ENCODE data around the gene KLHL28. TPM values are rescaled to one million over a fixed set of nuclear protein-coding genes. Genes with fewer than 3 reads are reported as not detected.

KLHL28 gene
- total and polyA plus RNA-seq, 7 donors: 3.3 to 15.5 (median 12.2) TPM

DNA sequence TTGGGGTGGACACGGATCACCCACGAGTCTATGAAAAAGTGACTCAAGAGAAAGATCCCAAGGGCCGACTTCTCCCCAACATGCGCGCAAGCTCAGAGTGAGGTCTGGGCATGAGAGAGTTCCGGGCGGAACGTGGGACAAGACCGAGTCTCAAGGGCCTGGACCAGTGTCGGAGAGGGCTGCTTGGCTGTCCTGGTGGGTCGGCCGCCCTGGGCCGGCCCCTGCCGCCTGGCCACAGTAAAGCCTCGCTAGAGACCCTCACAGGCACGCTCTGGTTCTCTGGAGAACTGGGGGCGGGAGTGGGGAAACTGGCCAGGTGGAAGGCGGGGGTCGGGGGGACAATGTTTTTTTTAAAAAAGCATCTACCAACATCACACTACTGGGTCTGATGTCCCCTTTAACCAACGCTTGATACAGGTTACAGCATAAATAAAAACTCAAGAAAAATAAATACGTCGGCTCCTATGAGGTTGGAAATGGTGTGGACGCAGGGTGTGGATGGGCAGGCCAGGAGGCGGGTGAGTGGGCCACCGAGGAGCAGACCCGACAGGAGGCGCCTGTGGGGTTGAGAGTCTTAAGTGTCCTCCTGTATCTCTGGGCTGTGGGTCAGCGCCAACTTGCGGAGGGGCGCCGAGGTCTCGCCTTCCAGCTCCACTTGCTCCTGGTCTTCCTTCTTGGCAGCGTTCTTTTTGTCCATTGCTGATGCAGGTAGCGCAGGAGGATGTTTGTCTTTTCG is 74.7 kb downstream of the KLHL28 start:
- Histone ChIP-seq H3K4me3 (no peak overlapping the region), H3K27ac (no peak overlapping the region), H3K9me3 (peaks cover under 1% of the 10 kb centered on the region), H3K4me1 (no peaks in the 10 kb centered on the region), H3K36me3 (ENCODE audit: insufficient read depth in 1 of 2, low read depth in 1 of 2) (no peaks in the 10 kb centered on the region), H3K27me3 (ENCODE audit: insufficient read depth in 3 of 3, low read length in 2 of 3) (no peaks in the 10 kb centered on the region)
- no peak for DNase-seq
- ATAC-seq: no peak
- intact Hi-C loops (cut with DNase I): no loop called here
- 94 to 95% (median 94%) methylated on average over 35 of the region's 35 CpGs for WGBS, 3 donors
- TF ChIP-seq CTCF (IDR thresholded peaks at IDR 0.05): no peak

DNA sequence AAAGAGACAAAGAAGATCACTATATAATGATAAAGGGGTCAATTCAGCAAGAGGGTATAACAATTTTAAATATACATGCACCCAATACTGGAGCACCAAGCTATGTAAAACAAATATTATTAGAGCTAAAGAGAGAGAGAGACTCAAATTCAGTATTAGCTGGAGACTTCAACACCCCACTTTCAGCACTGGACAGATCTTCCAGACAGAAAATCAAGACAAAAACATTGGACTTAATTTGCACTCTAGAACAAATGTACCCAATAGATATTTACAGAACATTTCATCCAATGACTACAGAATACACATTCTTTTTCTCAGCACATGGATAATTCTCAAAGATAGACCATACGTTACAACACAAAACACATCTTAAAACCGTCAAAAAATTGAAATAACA is 81.0 kb downstream of the KLHL28 start:
- WGBS, 3 donors: 90 to 93% (median 91%) methylated on average over 2 of the region's 2 CpGs
- ATAC-seq: no peak

More for the DNA sequence above, 81.0 kb downstream of the KLHL28 start:
- Histone ChIP-seq H3K4me3 (no peak overlapping the region), H3K36me3 (ENCODE audit: insufficient read depth in 1 of 2, low read depth in 1 of 2) (no peaks in the 10 kb centered on the region), H3K27ac (no peak overlapping the region), H3K27me3 (ENCODE audit: insufficient read depth in 3 of 3, low read length in 2 of 3) (peaks cover 0 to 4% (median 4%) of the 10 kb centered on the region in 3 donors), H3K4me1 (no peaks in the 10 kb centered on the region), H3K9me3 (peaks cover 9% of the 10 kb centered on the region)
- no peak for DNase-seq
- no peak for TF ChIP-seq CTCF (IDR thresholded peaks at IDR 0.05)
- intact Hi-C loops (cut with DNase I): no loop called here

Other genes with a start within 250 kb of the KLHL28 start
- gene TOGARAM1, start 243 bp upstream of the KLHL28 start, total RNA-seq: 10 to 100 TPM in 3 of 4 donors, 1 to 10 TPM in 1; 9.1 to 16.0 (median 11.5) TPM
- 1 to 10 TPM; 5.1 to 8.7 (median 5.9) TPM for gene TOGARAM1, start 243 bp upstream of the KLHL28 start, polyA plus RNA-seq
- 10 to 100 TPM; 13.8 to 32.4 (median 20.2) TPM for gene PRPF39, start 122.2 kb upstream of the KLHL28 start, total RNA-seq
- 10 to 100 TPM; 10.1 to 23.4 (median 13.1) TPM for gene PRPF39, start 122.2 kb upstream of the KLHL28 start, polyA plus RNA-seq
- 100 to 1,000 TPM; 169 to 202 (median 185) TPM for gene FKBP3, start 172.5 kb upstream of the KLHL28 start, total RNA-seq
- gene FKBP3, start 172.5 kb upstream of the KLHL28 start, polyA plus RNA-seq: 100 to 1,000 TPM; 132 to 346 (median 260) TPM
- 1 to 10 TPM; 1.5 to 2.4 (median 1.9) TPM for gene FANCM, start 174.0 kb upstream of the KLHL28 start, total RNA-seq
- gene FANCM, start 174.0 kb upstream of the KLHL28 start, polyA plus RNA-seq: 1 to 10 TPM; 1.0 to 2.2 (median 1.7) TPM

Measured in psoas muscle (tissue), 8 donors.